Measurements from ENCODE around the gene CREB1.

Gene CREB1

GRCh38 chr2:207619764-207620203, 90.0 kb downstream of the CREB1 start:
- no peaks in the 10 kb centered on the region for H3K27me3 ChIP-seq (ENCODE audit: low read depth, low read length)
- H2AFZ ChIP-seq (ENCODE audit: low read depth, low read length): no peak overlapping the region
- H3K79me2 ChIP-seq (ENCODE audit: low read length): peaks cover 31% of the 10 kb centered on the region
- peaks cover 33% of the 10 kb centered on the region for H3K4me1 ChIP-seq (ENCODE audit: low read length)
- H3K36me3 ChIP-seq (replicated peaks; ENCODE audit: low read depth, low read length): peaks cover 43% of the 10 kb centered on the region
- H3K9me3 ChIP-seq (ENCODE audit: insufficient read depth, low read length): no peaks in the 10 kb centered on the region
- H3K4me3 ChIP-seq (ENCODE audit: low read length): no peak overlapping the region
- H3K27ac ChIP-seq (ENCODE audit: low read length): peak overlapping the region; percentile 69
- no peak overlapping the region for H3K9ac ChIP-seq (ENCODE audit: low read length)
- no peak for TF ChIP-seq EZH2phosphoT487 (IDR thresholded peaks at IDR 0.05; ENCODE audit: low read depth)
- TF ChIP-seq, protein P1, sequence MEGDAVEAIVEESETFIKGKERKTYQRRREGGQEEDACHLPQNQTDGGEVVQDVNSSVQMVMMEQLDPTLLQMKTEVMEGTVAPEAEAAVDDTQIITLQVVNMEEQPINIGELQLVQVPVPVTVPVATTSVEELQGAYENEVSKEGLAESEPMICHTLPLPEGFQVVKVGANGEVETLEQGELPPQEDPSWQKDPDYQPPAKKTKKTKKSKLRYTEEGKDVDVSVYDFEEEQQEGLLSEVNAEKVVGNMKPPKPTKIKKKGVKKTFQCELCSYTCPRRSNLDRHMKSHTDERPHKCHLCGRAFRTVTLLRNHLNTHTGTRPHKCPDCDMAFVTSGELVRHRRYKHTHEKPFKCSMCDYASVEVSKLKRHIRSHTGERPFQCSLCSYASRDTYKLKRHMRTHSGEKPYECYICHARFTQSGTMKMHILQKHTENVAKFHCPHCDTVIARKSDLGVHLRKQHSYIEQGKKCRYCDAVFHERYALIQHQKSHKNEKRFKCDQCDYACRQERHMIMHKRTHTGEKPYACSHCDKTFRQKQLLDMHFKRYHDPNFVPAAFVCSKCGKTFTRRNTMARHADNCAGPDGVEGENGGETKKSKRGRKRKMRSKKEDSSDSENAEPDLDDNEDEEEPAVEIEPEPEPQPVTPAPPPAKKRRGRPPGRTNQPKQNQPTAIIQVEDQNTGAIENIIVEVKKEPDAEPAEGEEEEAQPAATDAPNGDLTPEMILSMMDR (IDR thresholded peaks at IDR 0.05; ENCODE audit: low read depth, low read length): no peak
- 0 out of 2 replicates have a peak, but pooled peaks cover 5% of the 10 kb centered on the region for H4K20me1 ChIP-seq (ENCODE audit: insufficient read depth, low read length)
- peak overlapping the region; percentile 54 for H3K4me2 ChIP-seq (ENCODE audit: low read length)

DNA sequence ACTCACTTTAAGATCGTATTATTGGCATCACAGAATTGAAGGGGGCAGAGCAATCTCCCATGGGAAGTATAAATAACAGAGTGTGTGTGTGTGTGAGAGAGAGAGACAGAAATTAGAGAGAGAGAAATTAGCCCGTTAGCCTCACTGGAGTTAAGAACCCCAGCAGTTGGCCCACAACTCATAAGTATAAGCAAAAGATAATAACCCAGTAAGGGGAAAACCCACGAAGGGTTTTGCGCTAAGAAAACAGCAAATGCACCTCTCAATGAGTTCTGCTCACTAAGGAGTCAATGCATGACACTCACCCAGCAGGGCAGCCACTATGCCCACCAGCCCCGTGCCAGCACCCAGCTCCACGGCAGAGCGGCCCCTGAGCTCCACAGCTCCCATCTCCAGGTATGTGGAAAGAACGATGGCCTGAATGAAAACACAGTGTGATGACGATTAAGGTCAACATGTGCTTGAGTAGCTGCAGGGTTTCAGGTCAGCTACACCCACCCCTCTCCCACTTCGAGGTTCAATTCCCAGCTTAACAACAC, 91.8 kb downstream of the CREB1 start:
- 0 out of 2 replicates have a peak, but pooled peaks cover 5% of the 10 kb centered on the region for H4K20me1 ChIP-seq (ENCODE audit: insufficient read depth, low read length)
- peak overlapping the region; percentile 38; the same call in 1 of the 2 replicates for H3K4me3 ChIP-seq (ENCODE audit: low read length)
- no peaks in the 10 kb centered on the region for H3K27me3 ChIP-seq (ENCODE audit: low read depth, low read length)
- H3K4me1 ChIP-seq (ENCODE audit: low read length): peaks cover 37% of the 10 kb centered on the region
- no peak overlapping the region for H2AFZ ChIP-seq (ENCODE audit: low read depth, low read length)
- H3K9me3 ChIP-seq (ENCODE audit: insufficient read depth, low read length): no peaks in the 10 kb centered on the region
- H3K9ac ChIP-seq (ENCODE audit: low read length): no peak overlapping the region
- peaks cover 31% of the 10 kb centered on the region for H3K79me2 ChIP-seq (ENCODE audit: low read length)
- H3K27ac ChIP-seq (ENCODE audit: low read length): peak overlapping the region; percentile 22
- TF ChIP-seq, protein P1 (IDR thresholded peaks at IDR 0.05; ENCODE audit: low read depth, low read length): no peak
- no peak for TF ChIP-seq EZH2phosphoT487 (IDR thresholded peaks at IDR 0.05; ENCODE audit: low read depth)
- peaks cover 35% of the 10 kb centered on the region for H3K36me3 ChIP-seq (replicated peaks; ENCODE audit: low read depth, low read length)
- H3K4me2 ChIP-seq (ENCODE audit: low read length): peak overlapping the region; percentile 70

DNA sequence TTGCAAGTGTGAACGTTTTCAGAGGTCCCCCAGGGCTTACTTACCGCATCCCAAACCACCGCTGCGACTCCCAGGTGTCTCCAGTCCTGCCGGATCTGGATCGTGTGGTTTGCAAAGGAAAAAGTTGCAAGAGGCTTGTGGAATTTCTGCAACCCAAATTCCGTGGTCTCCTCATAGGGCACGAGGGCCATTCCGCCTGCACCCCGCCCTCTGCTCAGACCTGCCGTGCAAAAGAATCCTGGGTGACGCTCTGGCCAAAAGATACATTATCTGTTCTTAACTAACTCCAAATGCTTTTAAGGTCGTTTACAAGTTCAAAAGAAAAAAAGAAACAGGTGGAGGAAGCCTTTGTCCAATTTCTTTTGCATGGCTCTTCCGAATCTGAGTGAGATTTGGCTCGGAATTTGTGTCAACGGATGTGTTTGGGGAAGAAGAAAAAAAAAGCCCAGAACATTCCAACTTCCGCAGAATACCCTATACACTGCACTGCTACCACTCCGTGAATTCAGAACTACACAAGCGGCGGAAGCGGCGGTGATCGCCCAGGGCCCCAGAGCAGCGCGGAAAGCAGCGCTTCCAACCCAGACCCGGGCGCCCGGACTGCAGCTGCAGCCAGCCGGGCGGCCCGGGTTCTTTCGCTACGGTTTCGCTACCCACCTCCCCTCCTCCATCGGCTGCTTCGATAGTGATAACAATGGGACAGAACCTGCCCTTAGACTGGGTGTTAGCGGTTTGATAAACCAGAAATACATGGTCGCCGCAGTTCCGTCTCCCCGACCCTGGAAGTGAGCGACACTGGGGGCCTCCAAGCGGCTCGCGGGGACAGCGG, 94.6 kb downstream of the CREB1 start:
- H3K36me3 ChIP-seq (replicated peaks; ENCODE audit: low read depth, low read length): peaks cover 21% of the 10 kb centered on the region
- peak overlapping the region; percentile 91 for H3K9ac ChIP-seq (ENCODE audit: low read length)
- H3K4me3 ChIP-seq (ENCODE audit: low read length): peak overlapping the region; percentile 83
- H3K79me2 ChIP-seq (ENCODE audit: low read length): peaks cover 27% of the 10 kb centered on the region
- H3K9me3 ChIP-seq (ENCODE audit: insufficient read depth, low read length): no peaks in the 10 kb centered on the region
- H3K27ac ChIP-seq (ENCODE audit: low read length): peak overlapping the region; percentile 89
- no peaks in the 10 kb centered on the region for H4K20me1 ChIP-seq (ENCODE audit: insufficient read depth, low read length)
- H3K27me3 ChIP-seq (ENCODE audit: low read depth, low read length): no peaks in the 10 kb centered on the region
- TF ChIP-seq, protein P1 (IDR thresholded peaks at IDR 0.05; ENCODE audit: low read depth, low read length): no peak
- TF ChIP-seq EZH2phosphoT487 (IDR thresholded peaks at IDR 0.05; ENCODE audit: low read depth): no peak
- peaks cover 50% of the 10 kb centered on the region for H3K4me1 ChIP-seq (ENCODE audit: low read length)
- H3K4me2 ChIP-seq (ENCODE audit: low read length): peak overlapping the region; percentile 91
- no peak overlapping the region for H2AFZ ChIP-seq (ENCODE audit: low read depth, low read length)
